Left ventricle myocardium superior (tissue), 1 donor: ENCODE results near the gene ACAD8. TPM values are rescaled to one million over a fixed set of nuclear protein-coding genes. Genes with fewer than 3 reads are reported as not detected.

Experiments used
- ATAC-seq: fragments of 200-7000 bp; cut with Tn5 transposase; one replicate; pipeline ENCODE4 v1.9.1; 2020; ENCODE audit warnings: mild to moderate bottlenecking, moderate library complexity
- DNase-seq: peaks from one replicate; pipeline ENCODE4 v3.0.0-alpha.2; 2020
- intact Hi-C: fragments of 100-400 bp; cut with micrococcal nuclease; formaldehyde crosslinking; loops from one replicate; pipeline ENCODE4 v1.11.0; 2022
- long read RNA-seq: library from polyadenylated mRNA; unstranded; transcript quantifications from one replicate; pipeline ENCODE4 v2.0.0, GENCODE V29; 2021
- total RNA-seq: library from RNA; stranded (reverse); fragmentation: NEBNext Ultra II Directional; extraction: Animal tissue kit (Norgen Biotek cat#: 25700); gene quantifications from one replicate; pipeline ENCODE4 v1.2.1, GENCODE V29; 2021
- donor health status: DM: no; HTN: yes; CAD: no; lungs with severe emphysema.

ACAD8 gene
- total RNA-seq, result 40.9 TPM
- long read RNA-seq, transcript ACAD8-201 (11 exons, 2,249 nt), result major isoform, 132 of 171 reads
- long read RNA-seq, partial matches to known transcripts, result 9 of 171 reads
- long read RNA-seq, other reads (novel, unspliced or antisense), result 30 of 171 reads

- ATAC-seq (peak; percentile 100), DNase-seq (peak; percentile 97)
- intact Hi-C loops, result no loop called here
These were observed at the start of gene ACAD8, which contains the start of gene THYN1 for GRCh38 chr11:134253188-134253993. Gene ACAD8, plus strand, starts transcription at chr11:134253568. Its CDS starts 33 bp downstream, at chr11:134253601. Gene THYN1, minus strand, starts transcription at chr11:134253352. Its CDS starts 470 bp downstream, at chr11:134252882.

GRCh38 chr11:134205729-134206128, 47.6 kb upstream of the ACAD8 start:
- DNase-seq (no peak), ATAC-seq (no peak)
- intact Hi-C loops, result no loop called here

GRCh38 chr11:134206185-134206584, 47.2 kb upstream of the ACAD8 start:
- ATAC-seq (no peak), DNase-seq (no peak)
- intact Hi-C loops, result no loop called here

GRCh38 chr11:134207538-134208239, 45.7 kb upstream of the ACAD8 start:
- ATAC-seq (no peak), DNase-seq (peak; percentile 49)
- intact Hi-C loops, result no loop called here

GRCh38 chr11:134215836-134216235, 37.5 kb upstream of the ACAD8 start:
- DNase-seq (no peak), ATAC-seq (no peak)
- intact Hi-C loops, result no loop called here

- intact Hi-C loops, result no loop called here
- ATAC-seq (no peak), DNase-seq (no peak)
These were observed 36.6 kb upstream of the ACAD8 start for GRCh38 chr11:134216816-134217215.

- ATAC-seq (no peak), DNase-seq (no peak)
- intact Hi-C loops, result no loop called here
These were observed 30.2 kb upstream of the ACAD8 start for GRCh38 chr11:134223121-134223520.

- peak; percentile 98 for DNase-seq
- intact Hi-C loops, result no loop called here
- ATAC-seq, result peak; percentile 91
These were observed 29.3 kb upstream of the ACAD8 start, which contains the start of the genes NCAPD3 and VPS26B for GRCh38 chr11:134223836-134224709. Gene NCAPD3, minus strand, starts transcription at chr11:134223967. Its CDS starts 41 bp downstream, at chr11:134223926. Gene VPS26B, plus strand, starts transcription at chr11:134224671. Its CDS starts 452 bp downstream, at chr11:134225123.

- intact Hi-C loops, result no loop called here
These were observed 28.4 kb upstream of the ACAD8 start for GRCh38 chr11:134224710-134225664.

GRCh38 chr11:134226806-134227325, 26.5 kb upstream of the ACAD8 start:
- DNase-seq (no peak), ATAC-seq (no peak)
- intact Hi-C loops, result no loop called here

More at GRCh38 chr11:134224710-134225664, 28.4 kb upstream of the ACAD8 start:
- DNase-seq (peak; percentile 81), ATAC-seq (peak; percentile 55)

GRCh38 chr11:134228625-134229024, 24.7 kb upstream of the ACAD8 start:
- intact Hi-C loops, result no loop called here
- no peak for DNase-seq

GRCh38 chr11:134229126-134229790, 24.1 kb upstream of the ACAD8 start:
- DNase-seq, result no peak
- intact Hi-C loops, result no loop called here
- no peak for ATAC-seq

More at GRCh38 chr11:134228625-134229024, 24.7 kb upstream of the ACAD8 start:
- no peak for ATAC-seq

- intact Hi-C loops, result no loop called here
- DNase-seq, result no peak
These were observed 23.0 kb upstream of the ACAD8 start for GRCh38 chr11:134230339-134230738.

GRCh38 chr11:134231958-134232659, 21.3 kb upstream of the ACAD8 start:
- ATAC-seq, result no peak
- no peak for DNase-seq
- intact Hi-C loops, result no loop called here

More at GRCh38 chr11:134230339-134230738, 23.0 kb upstream of the ACAD8 start:
- no peak for ATAC-seq

- DNase-seq (no peak), ATAC-seq (peak; percentile 30)
- intact Hi-C loops, result no loop called here
These were observed 19.6 kb upstream of the ACAD8 start for GRCh38 chr11:134233729-134234179.

- DNase-seq, result peak; percentile 52
- ATAC-seq, result peak; percentile 72
- intact Hi-C loops, result no loop called here
These were observed 18.0 kb upstream of the ACAD8 start for GRCh38 chr11:134235399-134235798.
